Hepatocyte (in vitro differentiated cells): ENCODE measurements around the gene CYSRT1. TPM values are rescaled to one million over a fixed set of nuclear protein-coding genes. Genes with fewer than 3 reads are reported as not detected.

Experiments used
- DNase-seq: peaks from one replicate; pipeline ENCODE4 v3.0.0-alpha.2; 2016; ENCODE audit warnings: low spot score
- H2AFZ ChIP-seq: fragments of 200-600 bp; sonication (generic); 2 replicates; pipeline ENCODE4 v1.6.0; 2016; ENCODE audit warnings: antibody characterized with exemption, mild to moderate bottlenecking
- H3K27ac ChIP-seq: fragments of 200-600 bp; sonication (generic); 2 replicates; pipeline ENCODE4 v1.5.1; 2016; ENCODE audit warnings: mild to moderate bottlenecking
- H3K27me3 ChIP-seq: fragments of 200-600 bp; sonication (generic); 2 replicates; pipeline ENCODE4 v1.6.1; 2016
- H3K36me3 ChIP-seq: fragments of 200-600 bp; sonication (generic); replicated peaks from 2 replicates; pipeline ENCODE4 v1.5.1; 2016; ENCODE audit warnings: low read depth; ENCODE audit not compliant: insufficient read depth
- H3K4me1 ChIP-seq: fragments of 200-600 bp; sonication (generic); 2 replicates; pipeline ENCODE4 v1.5.1; 2016; ENCODE audit warnings: mild to moderate bottlenecking, moderate library complexity; ENCODE audit not compliant: insufficient read depth
- H3K4me2 ChIP-seq: fragments of 200-600 bp; sonication (generic); 2 replicates; pipeline ENCODE4 v1.6.0; 2016
- H3K4me3 ChIP-seq: fragments of 200-600 bp; sonication (generic); 2 replicates; pipeline ENCODE4 v1.5.1; 2016; ENCODE audit warnings: mild to moderate bottlenecking
- H3K79me2 ChIP-seq: fragments of 200-600 bp; sonication (generic); 2 replicates; pipeline ENCODE4 v1.6.0; 2017; ENCODE audit warnings: mild to moderate bottlenecking
- H3K9me2 ChIP-seq: fragments of 200-600 bp; sonication (generic); replicated peaks from 2 replicates; pipeline ENCODE4 v1.6.0; 2017; ENCODE audit warnings: mild to moderate bottlenecking; ENCODE audit not compliant: insufficient read depth
- H3K9me3 ChIP-seq: fragments of 200-600 bp; sonication (generic); 2 replicates; pipeline ENCODE4 v1.5.1; 2016; ENCODE audit warnings: low read depth, mild to moderate bottlenecking
- H4K20me1 ChIP-seq: fragments of 200-600 bp; sonication (generic); 2 replicates; pipeline ENCODE4 v1.6.0; 2016; ENCODE audit warnings: mild to moderate bottlenecking; ENCODE audit not compliant: insufficient read depth, poor library complexity, severe bottlenecking
- EZH2 ChIP-seq: fragments of 200-600 bp; sonication (generic); IDR thresholded peaks from 2 replicates; pipeline ENCODE4 v1.6.1; 2016; ENCODE audit warnings: antibody characterized with exemption, mild to moderate bottlenecking, borderline replicate concordance
- EZH2phosphoT487 ChIP-seq: fragments of 200-600 bp; sonication (generic); IDR thresholded peaks from one replicate; pipeline ENCODE4 v1.6.1; 2018; ENCODE audit warnings: antibody characterized with exemption, mild to moderate bottlenecking, low read depth, moderate library complexity; ENCODE audit not compliant: unreplicated experiment, severe bottlenecking
- WGBS: methylation state at CpG from one replicate; pipeline ENCODE4 v1.1.6; 2016; ENCODE audit warnings: low lambda C conversion rate; ENCODE audit errors: missing lambda C conversion rate; 5-methylcytosine and 5-hydroxymethylcytosine counted together
- polyA plus RNA-seq: library from polyadenylated mRNA; unstranded; fragments of >200 nt; fragmentation: Nextera tagmentation; extraction: Ambion mirVana; gene quantifications from 2 replicates; pipeline ENCODE4 v1.2.1, GENCODE V29; 2016
- total RNA-seq: library from RNA; depleted of rRNA; stranded (reverse); fragments of >200 nt; gene quantifications from 2 replicates; pipeline ENCODE4 v1.2.3, GENCODE V29; 2014
- TF ChIP-seq, protein P1 (sequence below): fragments of 200-600 bp; sonication (generic); IDR thresholded peaks from 2 replicates; pipeline ENCODE4 v1.5.1; 2016; ENCODE audit warnings: antibody characterized with exemption, mild to moderate bottlenecking; ENCODE audit not compliant: poor library complexity

The CYSRT1 gene
- total and polyA plus RNA-seq, 2 experiments from 2014 or later = 1.4 to 2.1 TPM

GRCh38 chr9:137240318-137240840 lies 15.4 kb downstream of the CYSRT1 start:
- Histone ChIP-seq H2AFZ (peak overlapping the region; percentile 33), H3K27ac (peak overlapping the region; percentile 94)
- WGBS = 1% methylated on average over 40 of the region's 58 CpGs

GRCh38 chr9:137240841-137241489 lies 16.0 kb downstream of the CYSRT1 start, which contains the start of gene TUBB4B:
Gene TUBB4B, plus strand, starts transcription at chr9:137241287. Its CDS starts 74 bp downstream, at chr9:137241361.
- Histone ChIP-seq H3K27me3 (no peaks in the 10 kb centered on the region), H2AFZ (peak within 1 kb of the TSS; percentile 33), H3K79me2 (peaks cover 61% of the 10 kb centered on the region), H3K36me3 (no peaks in the 10 kb centered on the region), H3K4me2 (peak within 1 kb of the TSS; percentile 94), H3K4me1 (peaks cover 31% of the 10 kb centered on the region), H3K9me3 (no peaks in the 10 kb centered on the region), H3K9me2 (no peaks in the 10 kb centered on the region), H4K20me1 (peaks cover 24% of the 10 kb centered on the region), H3K4me3 (peak within 1 kb of the TSS; percentile 98), H3K27ac (peak within 1 kb of the TSS; percentile 94)
- TF ChIP-seq EZH2phosphoT487 (no peak), EZH2 (no peak)
- TF ChIP-seq, protein P1, sequence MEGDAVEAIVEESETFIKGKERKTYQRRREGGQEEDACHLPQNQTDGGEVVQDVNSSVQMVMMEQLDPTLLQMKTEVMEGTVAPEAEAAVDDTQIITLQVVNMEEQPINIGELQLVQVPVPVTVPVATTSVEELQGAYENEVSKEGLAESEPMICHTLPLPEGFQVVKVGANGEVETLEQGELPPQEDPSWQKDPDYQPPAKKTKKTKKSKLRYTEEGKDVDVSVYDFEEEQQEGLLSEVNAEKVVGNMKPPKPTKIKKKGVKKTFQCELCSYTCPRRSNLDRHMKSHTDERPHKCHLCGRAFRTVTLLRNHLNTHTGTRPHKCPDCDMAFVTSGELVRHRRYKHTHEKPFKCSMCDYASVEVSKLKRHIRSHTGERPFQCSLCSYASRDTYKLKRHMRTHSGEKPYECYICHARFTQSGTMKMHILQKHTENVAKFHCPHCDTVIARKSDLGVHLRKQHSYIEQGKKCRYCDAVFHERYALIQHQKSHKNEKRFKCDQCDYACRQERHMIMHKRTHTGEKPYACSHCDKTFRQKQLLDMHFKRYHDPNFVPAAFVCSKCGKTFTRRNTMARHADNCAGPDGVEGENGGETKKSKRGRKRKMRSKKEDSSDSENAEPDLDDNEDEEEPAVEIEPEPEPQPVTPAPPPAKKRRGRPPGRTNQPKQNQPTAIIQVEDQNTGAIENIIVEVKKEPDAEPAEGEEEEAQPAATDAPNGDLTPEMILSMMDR = no peak
- peak; percentile 99 for DNase-seq
- under 1% methylated on average over 47 of the region's 67 CpGs for whole genome bisulfite sequencing

More at GRCh38 chr9:137240318-137240840, 15.4 kb downstream of the CYSRT1 start:
- no peak for TF ChIP-seq EZH2phosphoT487
- TF ChIP-seq, protein P1 = peak; percentile 21
- peaks cover 34% of the 10 kb centered on the region for H3K4me1 ChIP-seq
- DNase-seq = peak; percentile 91
- H3K4me3 ChIP-seq = peak overlapping the region; percentile 82
- no peaks in the 10 kb centered on the region for H3K27me3 ChIP-seq
- H3K9me3 ChIP-seq = no peaks in the 10 kb centered on the region
- H3K36me3 ChIP-seq = no peaks in the 10 kb centered on the region
- H3K9me2 ChIP-seq = no peaks in the 10 kb centered on the region
- H3K4me2 ChIP-seq = peak overlapping the region; percentile 82
- peaks cover 61% of the 10 kb centered on the region for H3K79me2 ChIP-seq
- H4K20me1 ChIP-seq = peaks cover 24% of the 10 kb centered on the region

DNA sequence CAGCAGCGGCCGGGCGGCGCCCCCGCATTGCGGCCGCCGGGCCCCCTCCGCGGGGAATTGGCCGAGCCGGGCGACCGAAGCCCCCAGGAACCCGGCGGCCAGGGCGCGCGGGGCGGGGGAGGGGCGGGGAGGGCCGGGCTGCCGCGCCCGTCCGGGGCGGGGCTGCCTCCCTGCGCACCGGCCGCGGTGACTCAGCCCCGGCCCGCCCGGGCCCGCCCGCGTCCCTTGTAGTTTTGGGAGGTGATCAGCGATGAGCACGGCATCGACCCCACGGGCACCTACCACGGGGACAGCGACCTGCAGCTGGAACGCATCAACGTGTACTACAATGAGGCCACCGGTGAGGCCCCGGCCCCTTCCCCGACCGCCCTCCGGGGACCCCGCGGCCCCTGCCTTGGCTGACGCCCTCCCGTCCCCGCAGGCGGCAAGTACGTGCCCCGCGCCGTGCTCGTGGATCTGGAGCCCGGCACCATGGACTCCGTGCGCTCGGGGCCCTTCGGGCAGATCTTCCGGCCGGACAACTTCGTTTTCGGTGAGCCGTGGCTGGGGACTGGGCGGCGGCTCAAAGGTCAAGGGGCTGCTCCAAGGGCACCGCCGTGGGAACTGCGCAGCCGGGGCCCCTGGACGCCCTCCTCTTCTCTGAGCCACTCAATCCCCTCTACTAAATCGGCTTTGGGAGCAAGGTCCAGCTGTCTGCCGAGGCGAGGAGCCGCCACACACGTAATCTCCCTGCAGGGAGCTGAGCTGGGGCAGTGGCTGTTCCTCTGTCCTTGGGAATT lies 16.7 kb downstream of the CYSRT1 start:
- peaks cover 24% of the 10 kb centered on the region for H4K20me1 ChIP-seq
- peaks cover 25% of the 10 kb centered on the region for H3K4me1 ChIP-seq
- no peak overlapping the region for H2AFZ ChIP-seq
- no peaks in the 10 kb centered on the region for H3K27me3 ChIP-seq
- H3K9me3 ChIP-seq = no peaks in the 10 kb centered on the region
- peak; percentile 79 for DNase-seq
- WGBS = 5% methylated on average over 21 of the region's 83 CpGs
- TF ChIP-seq, protein P1 = no peak
- TF ChIP-seq EZH2phosphoT487 (no peak), EZH2 (no peak)
- peaks cover 60% of the 10 kb centered on the region for H3K79me2 ChIP-seq
- peak overlapping the region; percentile 94 for H3K4me2 ChIP-seq
- H3K9me2 ChIP-seq = no peaks in the 10 kb centered on the region
- H3K27ac ChIP-seq = peak overlapping the region; percentile 94
- peak overlapping the region; percentile 98 for H3K4me3 ChIP-seq
- no peaks in the 10 kb centered on the region for H3K36me3 ChIP-seq
